22Rv1 (cell line): Measurements from ENCODE around the gene SWT1.

ENCODE experiments used
- H3K27ac ChIP-seq: fragments of 450-650 bp; 2 replicates; pipeline ENCODE4 v1.5.1; 2017
- ZFX ChIP-seq: fragments of 450-650 bp; IDR thresholded peaks from 2 replicates; pipeline ENCODE4 v1.6.1; 2017; ENCODE audit warnings: antibody characterized with exemption, borderline replicate concordance
- TF ChIP-seq, protein P1 (sequence below): fragments of 450-650 bp; IDR thresholded peaks from 2 replicates; pipeline ENCODE4 v1.5.1; 2017; ENCODE audit warnings: mild to moderate bottlenecking

The SWT1 gene

DNA sequence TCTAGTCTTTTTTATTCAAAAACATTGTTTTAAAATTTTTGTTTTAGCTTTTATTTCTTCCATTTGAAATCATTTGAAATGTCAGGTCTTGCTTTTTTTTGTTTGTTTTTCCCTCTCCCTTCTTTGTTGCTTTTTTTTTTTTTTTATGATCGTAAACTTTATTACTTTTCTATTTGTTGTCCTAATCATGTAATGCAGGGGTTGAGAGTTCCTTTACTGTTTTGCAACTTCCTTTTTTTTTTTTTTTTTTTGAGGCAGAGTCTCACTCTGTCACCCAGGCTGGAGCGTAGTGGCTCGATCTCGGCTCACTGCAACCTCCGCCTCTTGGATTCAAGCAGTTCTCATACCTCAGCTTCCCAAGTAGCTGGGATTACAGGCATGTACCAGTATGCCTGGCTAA is 135.3 kb downstream of the SWT1 start:
- H3K27ac ChIP-seq: no peak overlapping the region
- TF ChIP-seq, protein P1, sequence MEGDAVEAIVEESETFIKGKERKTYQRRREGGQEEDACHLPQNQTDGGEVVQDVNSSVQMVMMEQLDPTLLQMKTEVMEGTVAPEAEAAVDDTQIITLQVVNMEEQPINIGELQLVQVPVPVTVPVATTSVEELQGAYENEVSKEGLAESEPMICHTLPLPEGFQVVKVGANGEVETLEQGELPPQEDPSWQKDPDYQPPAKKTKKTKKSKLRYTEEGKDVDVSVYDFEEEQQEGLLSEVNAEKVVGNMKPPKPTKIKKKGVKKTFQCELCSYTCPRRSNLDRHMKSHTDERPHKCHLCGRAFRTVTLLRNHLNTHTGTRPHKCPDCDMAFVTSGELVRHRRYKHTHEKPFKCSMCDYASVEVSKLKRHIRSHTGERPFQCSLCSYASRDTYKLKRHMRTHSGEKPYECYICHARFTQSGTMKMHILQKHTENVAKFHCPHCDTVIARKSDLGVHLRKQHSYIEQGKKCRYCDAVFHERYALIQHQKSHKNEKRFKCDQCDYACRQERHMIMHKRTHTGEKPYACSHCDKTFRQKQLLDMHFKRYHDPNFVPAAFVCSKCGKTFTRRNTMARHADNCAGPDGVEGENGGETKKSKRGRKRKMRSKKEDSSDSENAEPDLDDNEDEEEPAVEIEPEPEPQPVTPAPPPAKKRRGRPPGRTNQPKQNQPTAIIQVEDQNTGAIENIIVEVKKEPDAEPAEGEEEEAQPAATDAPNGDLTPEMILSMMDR: no peak
- TF ChIP-seq ZFX: no peak

DNA sequence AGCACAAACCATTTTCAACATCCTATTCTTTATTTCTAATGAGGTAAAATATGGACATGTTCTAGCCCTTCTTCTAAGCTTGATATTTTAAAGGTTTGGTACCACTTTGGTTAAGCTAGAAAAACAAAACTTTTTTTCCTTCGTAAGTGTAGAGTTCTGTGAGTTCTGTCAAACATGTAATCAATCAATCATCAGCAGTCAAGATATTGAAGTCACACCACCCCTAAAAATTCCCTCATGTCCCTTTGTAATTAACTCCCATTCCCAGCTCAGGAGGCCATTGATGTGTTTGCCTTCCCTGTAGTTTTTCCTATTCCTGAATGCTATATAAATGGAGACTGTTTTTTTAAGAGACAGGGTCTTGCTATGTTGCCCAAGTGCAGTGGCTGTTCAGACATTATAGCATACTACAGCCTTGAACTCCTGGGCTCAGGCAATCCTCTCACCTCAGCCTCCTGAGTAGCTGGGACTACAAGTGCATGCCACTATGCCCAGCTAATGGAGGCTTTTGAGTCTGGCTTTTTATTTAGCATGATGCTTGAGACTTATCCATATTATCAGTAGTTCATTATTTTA is 137.1 kb downstream of the SWT1 start:
- no peak overlapping the region for H3K27ac ChIP-seq
- TF ChIP-seq, protein P1: no peak
- no peak for TF ChIP-seq ZFX

DNA sequence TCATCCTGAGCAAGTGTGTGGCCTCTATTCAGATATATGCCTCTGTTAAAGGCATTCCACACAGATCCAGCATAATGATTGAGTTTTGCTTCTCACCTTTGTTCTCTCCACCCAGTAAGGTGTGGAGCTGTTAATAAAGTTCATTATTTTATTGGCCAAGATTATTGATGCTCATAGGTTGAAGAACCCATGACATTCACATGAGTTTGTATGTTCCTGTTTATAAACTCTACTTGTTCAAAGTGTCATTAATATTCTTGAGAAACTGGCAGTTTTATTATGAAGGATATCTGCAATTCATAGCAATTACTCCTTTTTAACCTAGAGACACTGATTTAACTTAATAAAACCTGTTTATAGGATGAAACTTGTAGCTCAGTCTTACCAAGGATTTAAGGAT is 138.1 kb downstream of the SWT1 start:
- H3K27ac ChIP-seq: no peak overlapping the region
- TF ChIP-seq ZFX: no peak
- TF ChIP-seq, protein P1: no peak

DNA sequence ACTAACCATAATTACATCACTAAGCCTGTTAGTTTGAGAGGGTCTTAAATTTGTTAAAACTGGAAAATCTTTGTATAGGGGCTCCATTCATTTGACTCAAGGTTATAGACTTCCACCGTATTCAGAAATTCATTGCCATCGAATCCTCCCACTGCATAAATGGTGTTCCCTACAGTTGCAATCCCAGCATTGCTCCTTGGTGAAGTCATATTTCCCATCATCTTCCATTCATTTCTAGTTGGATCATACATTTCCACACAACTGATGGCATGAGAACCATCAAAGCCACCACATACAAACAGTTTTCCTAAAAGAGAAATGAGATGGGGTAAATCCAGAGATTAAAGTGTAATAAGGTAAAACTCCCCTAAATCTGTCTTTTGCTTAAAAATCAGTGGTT is 141.0 kb downstream of the SWT1 start:
- no peak for TF ChIP-seq ZFX
- TF ChIP-seq, protein P1: no peak
- H3K27ac ChIP-seq: no peak overlapping the region

DNA sequence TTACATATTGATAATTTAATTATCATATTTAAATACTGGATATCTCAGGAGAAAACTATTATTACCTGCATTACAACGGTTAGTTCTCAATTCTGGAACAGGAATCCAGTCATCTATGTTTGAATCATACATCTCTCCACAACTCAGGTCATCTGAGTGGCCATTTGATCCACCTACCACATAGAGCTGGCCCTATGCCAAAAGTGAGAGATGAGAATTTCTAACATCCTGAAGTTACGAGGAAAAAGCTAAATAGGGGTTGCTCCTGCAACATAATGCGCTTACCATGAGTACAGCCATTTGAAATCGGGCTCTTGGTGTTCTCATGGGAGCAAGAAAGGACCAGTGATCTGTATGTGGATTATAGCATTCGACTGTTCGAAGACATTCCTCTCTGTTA is 143.2 kb downstream of the SWT1 start:
- H3K27ac ChIP-seq: no peak overlapping the region
- TF ChIP-seq, protein P1: no peak
- no peak for TF ChIP-seq ZFX

DNA sequence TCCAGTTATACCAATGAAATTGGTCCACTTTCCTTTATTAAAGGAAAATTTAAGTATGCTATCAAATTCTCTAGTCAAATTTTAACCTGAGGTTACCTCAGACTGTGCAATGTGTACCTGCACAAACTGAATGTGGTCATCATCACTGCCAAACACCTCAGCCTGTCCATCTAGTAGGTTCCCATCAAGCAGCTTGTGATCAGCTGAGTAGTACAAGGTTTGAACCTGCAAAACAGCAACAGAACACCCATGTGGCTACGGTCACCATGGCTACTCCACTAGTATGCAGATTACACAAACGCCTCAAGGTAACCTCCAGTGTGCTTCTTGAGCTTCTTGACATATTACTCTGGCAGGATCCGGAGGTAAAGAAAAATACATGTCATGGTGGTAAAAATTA is 148.5 kb downstream of the SWT1 start:
- no peak for TF ChIP-seq ZFX
- TF ChIP-seq, protein P1: no peak
- no peak overlapping the region for H3K27ac ChIP-seq

DNA sequence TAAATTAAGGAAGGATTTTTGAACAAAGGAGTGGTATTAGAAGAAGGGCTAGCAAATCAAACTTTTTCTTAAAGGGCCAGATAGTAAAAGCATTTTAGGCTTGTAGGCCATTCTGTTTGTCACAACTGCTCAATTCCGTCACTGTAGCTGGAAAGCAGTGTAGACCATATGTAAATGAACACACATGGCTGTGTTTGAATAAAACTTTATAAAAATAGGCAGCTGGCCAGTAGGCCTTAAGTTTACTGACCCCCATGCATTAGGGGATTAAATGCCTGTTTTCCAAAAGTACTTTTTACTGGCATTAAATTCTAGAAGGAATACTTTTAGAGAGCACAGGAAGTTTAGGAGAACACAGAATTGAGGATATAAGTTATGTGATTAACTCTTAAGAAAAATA is 151.2 kb downstream of the SWT1 start:
- no peak overlapping the region for H3K27ac ChIP-seq
- TF ChIP-seq ZFX: no peak
- TF ChIP-seq, protein P1: no peak
